Large intestine (tissue), 3 donors: ENCODE results near the gene LRRC75A. TPM values are rescaled to one million over a fixed set of nuclear protein-coding genes. Genes with fewer than 3 reads are reported as not detected.

Experiments
- DNase-seq, 2 donors: peaks; one replicate each; pipeline versions ENCODE4 v3.0.0 to v3.0.0-alpha.2; 2013
- H3K27ac ChIP-seq: one replicate; pipeline ENCODE4 v1.5.1; 2013; ENCODE audit warnings: low read length
- H3K27me3 ChIP-seq: 2 replicates; pipeline ENCODE4 v1.6.1; 2013; ENCODE audit warnings: low read length; ENCODE audit not compliant: control insufficient read depth, insufficient read depth
- H3K36me3 ChIP-seq: 2 replicates; pipeline ENCODE4 v1.6.1; 2013; ENCODE audit warnings: low read length; ENCODE audit not compliant: control insufficient read depth, insufficient read depth
- H3K4me1 ChIP-seq: one replicate; pipeline ENCODE4 v1.6.1; 2013; ENCODE audit warnings: low read length; ENCODE audit not compliant: control insufficient read depth, insufficient read depth
- H3K4me3 ChIP-seq: one replicate; pipeline ENCODE4 v1.5.1; 2013; ENCODE audit warnings: low read length
- H3K9me3 ChIP-seq: one replicate; pipeline ENCODE4 v1.6.1; 2013; ENCODE audit warnings: mild to moderate bottlenecking, low read depth, low read length, moderate library complexity; ENCODE audit not compliant: control insufficient read depth
- WGBS: methylation state at CpG from one replicate; pipeline ENCODE4 v1.1.5; 2013; ENCODE audit warnings: low lambda C conversion rate; ENCODE audit not compliant: insufficient coverage; 5-methylcytosine and 5-hydroxymethylcytosine counted together
- polyA plus RNA-seq: library from polyadenylated mRNA; unstranded; fragments of 120-200 nt; gene quantifications from one replicate; pipeline ENCODE4 v1.2.1, GENCODE V29; 2013

Gene LRRC75A
- polyA plus RNA-seq, 1 donor: 37.2 TPM

GRCh38 chr17:16433514-16433913, 58.5 kb downstream of the LRRC75A start:
- Histone ChIP-seq H3K4me1 (peaks cover 4% of the 10 kb centered on the region), H3K36me3 (no peaks in the 10 kb centered on the region), H3K27ac (no peak overlapping the region), H3K27me3 (no peaks in the 10 kb centered on the region), H3K9me3 (no peaks in the 10 kb centered on the region), H3K4me3 (no peak overlapping the region)
- no CpG with 5 or more reads among the region's 5 CpGs for WGBS
- DNase-seq: no peak

- H3K4me3 ChIP-seq: no peak overlapping the region
- DNase-seq: no peak
- H3K27me3 ChIP-seq: no peaks in the 10 kb centered on the region
- no peak overlapping the region for H3K27ac ChIP-seq
- peaks cover 5% of the 10 kb centered on the region for H3K4me1 ChIP-seq
- H3K9me3 ChIP-seq: no peaks in the 10 kb centered on the region
- no peaks in the 10 kb centered on the region for H3K36me3 ChIP-seq
- no CpG with 5 or more reads among the region's 15 CpGs for WGBS
Observed at GRCh38 chr17:16432017-16432416, 60.0 kb downstream of the LRRC75A start.

GRCh38 chr17:16430650-16431049, 61.3 kb downstream of the LRRC75A start:
- 40% methylated on average over 1 of the region's 6 CpGs for WGBS
- Histone ChIP-seq H3K4me3 (no peak overlapping the region), H3K36me3 (no peaks in the 10 kb centered on the region), H3K9me3 (no peaks in the 10 kb centered on the region), H3K4me1 (peaks cover 6% of the 10 kb centered on the region), H3K27me3 (no peaks in the 10 kb centered on the region), H3K27ac (no peak overlapping the region)
- DNase-seq: no peak

- WGBS: 100% methylated on average over 1 of the region's 9 CpGs
- Histone ChIP-seq H3K9me3 (no peaks in the 10 kb centered on the region), H3K27me3 (no peaks in the 10 kb centered on the region), H3K4me3 (no peak overlapping the region), H3K27ac (no peak overlapping the region), H3K4me1 (peaks cover 7% of the 10 kb centered on the region), H3K36me3 (no peaks in the 10 kb centered on the region)
- no peak for DNase-seq
Observed at GRCh38 chr17:16429083-16429482, 62.9 kb downstream of the LRRC75A start.

GRCh38 chr17:16428098-16428882, 63.7 kb downstream of the LRRC75A start:
- WGBS: no CpG with 5 or more reads among the region's 15 CpGs
- Histone ChIP-seq H3K4me3 (no peak overlapping the region), H3K27me3 (no peaks in the 10 kb centered on the region), H3K9me3 (no peaks in the 10 kb centered on the region), H3K36me3 (no peaks in the 10 kb centered on the region), H3K27ac (no peak overlapping the region), H3K4me1 (peaks cover 7% of the 10 kb centered on the region)
- DNase-seq: peak; percentile 53 to 54

- Histone ChIP-seq H3K4me1 (peaks cover 7% of the 10 kb centered on the region), H3K36me3 (no peaks in the 10 kb centered on the region), H3K27ac (no peak overlapping the region), H3K4me3 (no peak overlapping the region), H3K27me3 (no peaks in the 10 kb centered on the region), H3K9me3 (no peaks in the 10 kb centered on the region)
- no peak for DNase-seq
- no CpG with 5 or more reads among the region's 3 CpGs for WGBS
Observed at GRCh38 chr17:16427020-16427419, 65.0 kb downstream of the LRRC75A start.

- no CpG with 5 or more reads among the region's 20 CpGs for WGBS
- Histone ChIP-seq H3K4me3 (no peak overlapping the region), H3K9me3 (no peaks in the 10 kb centered on the region), H3K36me3 (no peaks in the 10 kb centered on the region), H3K27me3 (no peaks in the 10 kb centered on the region), H3K27ac (no peak overlapping the region), H3K4me1 (peaks cover 7% of the 10 kb centered on the region)
- peak in 1 of 2 donors; percentile 36 for DNase-seq
Observed at GRCh38 chr17:16425698-16426659, 66.0 kb downstream of the LRRC75A start.

- WGBS: 83% methylated on average over 2 of the region's 6 CpGs
- Histone ChIP-seq H3K9me3 (no peaks in the 10 kb centered on the region), H3K4me1 (peaks cover 7% of the 10 kb centered on the region), H3K27me3 (no peaks in the 10 kb centered on the region), H3K27ac (no peak overlapping the region), H3K4me3 (no peak overlapping the region), H3K36me3 (no peaks in the 10 kb centered on the region)
- DNase-seq: no peak
Observed at GRCh38 chr17:16425202-16425601, 66.8 kb downstream of the LRRC75A start.

- H3K36me3 ChIP-seq: no peaks in the 10 kb centered on the region
- DNase-seq: no peak
Observed at GRCh38 chr17:16423226-16423872, 68.6 kb downstream of the LRRC75A start.

GRCh38 chr17:16422416-16422815, 69.6 kb downstream of the LRRC75A start:
- WGBS: no CpG with 5 or more reads among the region's 7 CpGs
- Histone ChIP-seq H3K27me3 (no peaks in the 10 kb centered on the region), H3K4me3 (no peak overlapping the region), H3K27ac (no peak overlapping the region), H3K36me3 (no peaks in the 10 kb centered on the region), H3K9me3 (no peaks in the 10 kb centered on the region), H3K4me1 (peaks cover 2% of the 10 kb centered on the region)
- DNase-seq: no peak

More at GRCh38 chr17:16423226-16423872, 68.6 kb downstream of the LRRC75A start:
- peaks cover 6% of the 10 kb centered on the region for H3K4me1 ChIP-seq
- H3K27me3 ChIP-seq: no peaks in the 10 kb centered on the region
- no peak overlapping the region for H3K4me3 ChIP-seq
- H3K9me3 ChIP-seq: no peaks in the 10 kb centered on the region
- H3K27ac ChIP-seq: no peak overlapping the region
- no CpG with 5 or more reads among the region's 10 CpGs for WGBS
